ENCODE results near the gene TEF.

- TF ChIP-seq, protein P1, sequence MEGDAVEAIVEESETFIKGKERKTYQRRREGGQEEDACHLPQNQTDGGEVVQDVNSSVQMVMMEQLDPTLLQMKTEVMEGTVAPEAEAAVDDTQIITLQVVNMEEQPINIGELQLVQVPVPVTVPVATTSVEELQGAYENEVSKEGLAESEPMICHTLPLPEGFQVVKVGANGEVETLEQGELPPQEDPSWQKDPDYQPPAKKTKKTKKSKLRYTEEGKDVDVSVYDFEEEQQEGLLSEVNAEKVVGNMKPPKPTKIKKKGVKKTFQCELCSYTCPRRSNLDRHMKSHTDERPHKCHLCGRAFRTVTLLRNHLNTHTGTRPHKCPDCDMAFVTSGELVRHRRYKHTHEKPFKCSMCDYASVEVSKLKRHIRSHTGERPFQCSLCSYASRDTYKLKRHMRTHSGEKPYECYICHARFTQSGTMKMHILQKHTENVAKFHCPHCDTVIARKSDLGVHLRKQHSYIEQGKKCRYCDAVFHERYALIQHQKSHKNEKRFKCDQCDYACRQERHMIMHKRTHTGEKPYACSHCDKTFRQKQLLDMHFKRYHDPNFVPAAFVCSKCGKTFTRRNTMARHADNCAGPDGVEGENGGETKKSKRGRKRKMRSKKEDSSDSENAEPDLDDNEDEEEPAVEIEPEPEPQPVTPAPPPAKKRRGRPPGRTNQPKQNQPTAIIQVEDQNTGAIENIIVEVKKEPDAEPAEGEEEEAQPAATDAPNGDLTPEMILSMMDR (conservative IDR thresholded peaks at IDR 0.05; ENCODE audit: low read length): no peak
- no peak for TF ChIP-seq EZH2phosphoT487 (IDR thresholded peaks at IDR 0.05; ENCODE audit: borderline replicate concordance)
Measured at GRCh38 chr22:41364955-41365354, 16.8 kb upstream of the TEF start.

All from Loucy (cell line).